Fibroblast of skin of abdomen (primary cell): ENCODE results near the gene DSE.

Experiments used
- DNase-seq: peaks from one replicate; pipeline ENCODE4 v3.0.0-alpha.2; 2013

The DSE gene

DNA sequence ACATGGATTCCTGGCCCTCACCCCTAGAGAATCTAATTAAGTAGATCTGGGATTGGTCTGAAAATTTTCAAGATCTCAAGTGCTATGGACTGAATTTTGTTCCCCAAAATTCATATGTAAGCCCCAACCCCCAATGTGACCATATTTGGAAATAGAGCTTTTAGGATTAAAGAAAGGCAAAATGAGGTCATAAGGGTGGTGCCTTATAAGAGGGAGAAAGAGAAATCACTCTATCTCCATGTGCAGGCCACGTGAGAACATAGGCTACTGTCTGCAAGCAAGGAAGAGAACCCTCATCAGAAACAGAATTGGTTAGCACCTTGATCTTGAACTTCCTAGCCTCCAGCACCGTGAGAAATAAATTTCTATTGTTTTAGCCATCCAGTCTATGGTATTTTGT is 8.5 kb upstream of the DSE start:
- DNase-seq = no peak

- DNase-seq = peak; percentile 75
Measured at GRCh38 chr6:116363759-116364158, 7.0 kb upstream of the DSE start.

DNA sequence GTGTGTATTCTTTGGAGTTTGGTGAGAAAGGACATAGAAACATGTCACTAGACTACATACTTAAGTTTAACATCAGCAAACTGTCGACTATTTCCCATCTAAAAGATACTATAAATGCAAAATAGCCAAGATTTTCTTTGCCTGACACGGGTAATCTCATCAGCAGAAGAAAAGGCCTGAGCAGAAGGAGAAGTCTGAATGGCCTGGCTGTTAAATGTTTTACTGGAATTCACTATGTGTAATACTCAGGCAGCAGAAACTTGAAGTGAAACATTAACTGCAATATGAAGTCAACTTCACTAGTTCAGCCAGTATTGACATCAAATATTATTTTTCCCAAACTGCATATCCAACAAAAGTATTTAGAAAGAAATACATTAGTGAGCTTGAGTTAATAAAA is 6.4 kb upstream of the DSE start:
- DNase-seq = no peak

- no peak for DNase-seq
Measured at GRCh38 chr6:116365743-116366142, 5.0 kb upstream of the DSE start.

DNA sequence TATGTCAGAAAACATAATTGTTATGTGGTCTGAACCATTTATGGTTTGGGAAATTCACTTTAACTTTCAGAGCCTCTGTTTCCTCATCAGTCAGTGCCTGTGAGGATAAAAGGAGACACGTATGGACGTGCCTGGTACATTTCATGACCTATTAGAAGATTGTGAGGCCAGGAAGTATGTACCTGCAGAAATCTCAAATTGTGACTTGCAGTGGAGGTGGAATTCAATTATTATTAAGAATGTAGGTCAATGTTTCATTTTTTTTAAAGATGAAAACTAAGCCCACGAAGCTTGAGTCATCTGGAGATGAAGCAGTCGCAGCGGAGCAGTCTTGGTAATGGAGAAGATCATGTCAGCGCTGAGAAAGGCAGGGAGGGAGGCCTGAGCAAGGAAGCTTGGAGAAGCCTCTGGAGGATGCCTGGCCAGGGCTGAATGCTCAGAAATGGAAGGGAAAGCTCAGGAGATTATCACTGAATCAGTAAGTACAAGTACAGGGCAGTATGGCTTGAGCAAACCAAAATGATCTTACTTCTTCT is 3.9 kb upstream of the DSE start:
- no peak for DNase-seq

- no peak for DNase-seq
Measured at GRCh38 chr6:116369540-116369939, 1.2 kb upstream of the DSE start.

DNA sequence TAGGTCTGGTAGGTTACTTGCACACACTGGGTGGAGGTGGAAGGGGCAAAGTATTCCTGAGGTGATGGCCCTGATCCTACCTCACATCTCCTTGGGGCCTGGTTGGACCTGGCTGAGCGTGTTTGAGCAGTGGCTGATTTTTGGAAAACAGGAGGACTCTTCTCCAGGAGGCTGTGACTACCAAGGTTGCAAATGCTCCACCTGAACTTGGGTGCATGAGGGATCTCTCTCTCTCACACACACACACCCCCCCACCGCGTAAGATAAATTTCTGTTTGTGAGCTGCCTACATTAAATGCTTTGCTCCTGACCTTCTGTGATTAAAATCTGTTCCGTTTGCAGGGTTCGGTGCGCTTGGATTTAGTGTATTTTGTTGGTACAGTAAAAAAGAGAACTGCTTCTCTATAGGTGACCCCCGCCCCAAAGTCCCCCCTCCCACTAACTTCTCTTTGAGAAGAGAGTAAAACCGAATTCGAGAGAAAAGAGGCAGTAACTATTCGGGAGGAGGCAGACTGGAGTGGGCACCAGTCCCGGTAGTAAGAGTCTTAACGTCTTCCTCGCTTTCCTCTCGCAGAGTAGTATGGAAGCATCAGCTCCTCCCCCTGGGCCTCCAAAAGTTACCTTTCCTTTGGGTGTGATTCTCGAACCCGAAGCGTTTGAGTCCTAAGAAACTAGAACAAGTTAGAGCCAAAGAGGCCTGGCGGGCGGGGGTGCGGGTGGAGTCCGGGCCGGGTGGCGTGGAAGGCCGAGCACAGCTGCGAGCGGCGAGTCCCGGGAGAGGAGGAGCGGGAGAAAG is 585 bp upstream of the DSE start:
- no peak for DNase-seq

- DNase-seq = peak; percentile 94
Measured at GRCh38 chr6:116371120-116371917, 572 bp downstream of the DSE start.

DNA sequence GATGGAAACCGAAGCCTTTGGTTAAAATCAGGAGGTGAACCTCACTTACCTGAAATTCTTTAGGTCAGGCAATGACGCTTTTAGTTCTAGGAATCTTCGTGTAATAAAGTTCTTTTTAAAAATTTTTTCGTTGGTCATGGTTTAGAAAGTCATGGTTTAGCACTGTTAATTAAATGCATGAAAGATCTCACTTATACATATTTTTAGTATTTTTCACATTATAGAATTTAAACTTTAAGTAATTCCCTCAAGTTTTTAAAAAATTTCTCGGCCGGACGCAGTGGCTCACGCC is 1.1 kb downstream of the DSE start:
- no peak for DNase-seq

- no peak for DNase-seq
Measured at GRCh38 chr6:116373300-116373699, 2.6 kb downstream of the DSE start.

- DNase-seq = no peak
Measured at GRCh38 chr6:116373940-116374339, 3.2 kb downstream of the DSE start.

DNA sequence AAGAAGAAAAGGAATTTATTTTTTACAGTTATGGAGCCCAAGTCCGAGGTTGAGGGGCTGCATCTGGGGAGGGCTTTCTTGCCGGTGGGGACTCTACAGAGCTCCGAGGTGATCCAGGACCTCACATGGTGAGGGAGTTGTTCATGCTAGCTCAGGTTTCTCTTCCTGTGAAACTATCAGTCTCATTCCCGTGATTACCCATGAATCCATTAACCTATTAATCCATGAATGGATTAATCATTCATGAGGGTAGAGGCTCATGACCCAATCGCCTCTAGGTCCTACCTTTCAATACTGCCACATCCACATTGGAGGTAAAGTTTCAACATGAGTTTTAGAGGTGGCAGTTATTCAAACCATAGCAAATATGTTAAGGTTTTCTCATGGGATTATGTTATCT is 3.8 kb downstream of the DSE start:
- no peak for DNase-seq

- no peak for DNase-seq
Measured at GRCh38 chr6:116375262-116375661, 4.5 kb downstream of the DSE start.

DNA sequence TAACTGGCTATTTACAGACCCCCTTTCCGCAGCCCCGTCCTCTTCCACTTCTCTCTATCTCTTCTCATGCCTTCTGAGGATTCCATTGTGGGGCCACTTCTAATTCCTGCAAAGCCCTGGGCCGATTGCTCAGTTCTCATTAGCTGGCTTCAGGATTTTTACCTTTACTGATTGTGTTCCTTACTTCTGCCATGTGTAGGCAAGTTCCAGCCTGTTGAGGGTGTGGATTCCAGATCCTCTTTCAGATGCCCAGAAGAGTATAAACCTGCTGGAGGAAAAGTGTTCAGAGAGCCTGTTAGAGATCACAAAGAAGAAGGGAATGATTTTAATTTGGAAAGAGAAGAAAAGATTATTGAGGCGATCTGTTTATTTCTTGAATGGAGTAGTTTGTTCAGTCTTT is 5.4 kb downstream of the DSE start:
- no peak for DNase-seq

DNA sequence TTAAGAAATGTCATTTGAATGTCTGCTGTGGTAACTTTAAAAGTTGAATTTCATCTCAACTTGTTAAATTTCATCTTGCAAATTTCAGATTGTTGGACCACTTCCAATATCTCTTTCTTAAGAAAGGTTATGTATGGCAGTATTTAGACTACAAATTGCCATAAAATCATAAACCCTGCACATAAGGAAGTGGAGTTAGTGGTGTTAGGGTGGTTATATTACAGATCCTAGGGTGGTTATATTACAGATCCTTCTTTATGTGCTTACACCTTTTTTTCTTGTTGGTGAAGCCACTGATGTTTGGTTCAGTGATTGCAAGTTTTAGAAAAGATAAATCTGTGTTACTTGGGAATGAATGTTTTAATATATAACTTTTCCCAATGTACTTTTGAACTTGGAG is 9.0 kb downstream of the DSE start:
- DNase-seq = no peak

- DNase-seq = no peak
Measured at GRCh38 chr6:116380346-116380745, 9.6 kb downstream of the DSE start.

- no peak for DNase-seq
Measured at GRCh38 chr6:116381000-116381399, 10.3 kb downstream of the DSE start.

GRCh38 chr6:116382587-116382986 is 11.8 kb downstream of the DSE start:
- DNase-seq = no peak

- no peak for DNase-seq
Measured at GRCh38 chr6:116384727-116385458, 14.1 kb downstream of the DSE start.

- peak; percentile 70 for DNase-seq
Measured at GRCh38 chr6:116385459-116385802, 14.7 kb downstream of the DSE start.

DNA sequence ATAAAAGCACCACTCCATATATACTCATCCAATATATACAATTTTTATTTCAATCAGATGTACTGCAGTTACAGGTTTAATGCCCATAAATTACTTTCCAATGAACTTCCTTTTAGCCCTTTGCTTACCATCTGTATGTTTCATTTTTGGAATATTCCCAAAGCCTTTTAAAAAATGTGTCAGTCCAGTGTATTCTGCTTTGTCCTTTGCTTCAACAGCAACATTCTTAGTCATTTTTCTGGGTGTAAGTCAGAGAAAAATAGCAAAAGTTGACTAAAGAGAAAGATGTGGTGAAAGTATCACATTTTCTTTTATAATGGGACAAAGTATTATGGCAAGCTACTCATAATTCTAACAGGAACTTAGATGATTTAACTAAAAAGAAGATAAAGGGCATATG is 15.2 kb downstream of the DSE start:
- peak; percentile 73 for DNase-seq

DNA sequence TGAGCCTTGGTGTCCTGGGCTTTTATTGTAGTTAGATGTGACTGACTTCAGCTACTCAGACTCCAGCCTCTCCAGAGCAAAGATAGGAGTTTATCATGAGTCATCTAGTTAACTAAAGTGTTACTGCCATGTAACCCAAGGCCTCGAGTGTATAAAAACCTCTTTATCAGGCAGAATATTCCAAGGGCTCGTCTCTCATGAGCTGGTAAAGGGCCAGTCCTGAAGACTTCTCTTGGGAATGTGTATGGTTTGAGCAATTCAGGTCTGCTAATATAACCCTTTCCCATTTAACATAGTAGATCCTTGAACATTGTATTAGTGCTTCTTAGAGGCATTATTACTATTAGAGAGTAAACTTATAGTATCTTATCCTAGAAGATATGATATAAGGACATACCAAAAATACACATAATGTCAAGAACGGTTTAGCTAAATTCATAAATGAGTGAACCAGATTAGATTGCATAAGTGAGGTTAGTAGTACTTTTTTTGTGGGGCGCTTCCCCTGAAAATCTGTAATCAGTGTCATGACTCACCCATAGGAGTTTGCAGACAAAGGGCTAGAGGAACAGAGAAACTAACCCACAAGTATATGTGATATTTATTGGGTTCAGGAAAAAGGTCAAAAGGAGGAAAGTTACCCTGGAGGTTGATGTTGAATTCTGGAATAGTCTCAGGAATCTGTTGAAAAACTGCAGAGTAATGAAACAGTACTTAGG is 16.0 kb downstream of the DSE start:
- DNase-seq = peak; percentile 59

DNA sequence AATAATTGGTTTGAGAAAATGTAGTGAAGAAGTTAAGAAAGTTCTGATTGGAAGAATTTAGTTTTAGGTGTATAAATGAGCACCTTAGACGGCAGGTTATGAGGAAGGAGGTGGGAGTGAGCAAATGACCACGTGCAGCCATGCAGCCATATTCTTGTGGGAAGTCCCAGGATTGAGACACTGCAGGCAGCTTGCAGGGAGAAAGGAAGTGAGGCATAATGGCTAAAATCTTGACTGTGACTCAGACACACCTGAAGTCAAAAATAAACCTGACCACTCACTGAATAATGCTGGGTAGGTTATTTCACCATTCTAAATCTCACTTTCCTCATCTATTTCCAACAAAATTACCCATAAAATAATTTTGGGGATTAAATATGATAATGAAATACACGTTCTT is 16.6 kb downstream of the DSE start:
- DNase-seq = peak; percentile 53
